Measurements from ENCODE around the gene UBE2S. TPM values are rescaled to one million over a fixed set of nuclear protein-coding genes. Genes with fewer than 3 reads are reported as not detected.

The UBE2S gene
- total RNA-seq, 1 experiment from 2014 or later = 393 TPM

GRCh38 chr19:55392820-55393761 lies 14.5 kb downstream of the UBE2S start:
- no peak for DNase-seq
- Histone ChIP-seq H4K20me1 (ENCODE audit: control insufficient read depth, insufficient read depth, insufficient read length) (peaks cover 3% of the 10 kb centered on the region), H2AFZ (ENCODE audit: low read length) (no peak overlapping the region), H2BK12ac (ENCODE audit: insufficient read length, low read depth, low read length) (no peak overlapping the region), H3K18ac (ENCODE audit: insufficient read length, low read depth, low read length) (no peak overlapping the region), H3K23me2 (ENCODE audit: insufficient read length, low read depth, low read length, poor library complexity, severe bottlenecking) (no peaks in the 10 kb centered on the region), H3K23ac (ENCODE audit: insufficient read length, low read depth, low read length) (no peak overlapping the region), H2BK15ac (ENCODE audit: low read depth, low read length) (no peak overlapping the region), H2BK5ac (ENCODE audit: insufficient read length, low read length) (no peak overlapping the region), H2BK120ac (ENCODE audit: low read depth, low read length, poor library complexity, severe bottlenecking) (no peak overlapping the region), H3K79me2 (ENCODE audit: insufficient read depth, low read length) (no peaks in the 10 kb centered on the region), H2AK5ac (ENCODE audit: insufficient read length, low read length) (no peak overlapping the region), H3K4ac (ENCODE audit: low read depth, low read length) (no peak overlapping the region), H4K91ac (ENCODE audit: insufficient read length, low read depth, low read length) (no peak overlapping the region), H4K8ac (replicated peaks; ENCODE audit: insufficient read length, low read depth, low read length) (no peak overlapping the region), H3K56ac (ENCODE audit: insufficient read length, low read depth, low read length) (no peak overlapping the region), H3K9ac (ENCODE audit: extremely low read depth, insufficient read length, low read length) (no peak overlapping the region), H2BK20ac (ENCODE audit: low read depth, low read length, poor library complexity, severe bottlenecking) (no peak overlapping the region), H3K4me2 (ENCODE audit: insufficient read depth, insufficient read length, low read length) (no peak overlapping the region), H3K4me1 (ENCODE audit: insufficient read depth, low read length) (peaks cover 2% of the 10 kb centered on the region), H3K14ac (ENCODE audit: insufficient read depth, low read length) (no peak overlapping the region), H3K27me3 (ENCODE audit: insufficient read depth, low read length) (no peaks in the 10 kb centered on the region), H3K27ac (ENCODE audit: insufficient read length, low read depth, low read length) (no peak overlapping the region), H3K79me1 (ENCODE audit: insufficient read depth, low read depth, low read length, poor library complexity, severe bottlenecking) (peaks cover 3% of the 10 kb centered on the region), H4K5ac (ENCODE audit: insufficient read length, low read depth, low read length) (no peak overlapping the region), H3T11ph (ENCODE audit: low read length) (no peak overlapping the region), H3K9me3 (ENCODE audit: control insufficient read depth, low read depth, low read length) (no peaks in the 10 kb centered on the region)
- no peak for TF ChIP-seq CTCF (conservative IDR thresholded peaks at IDR 0.05)
- Mint-ChIP-seq H3K4me1 (peaks cover 48 to 52% of the 10 kb centered on the region in 2 experiments), H3K9me3 (no peaks in the 10 kb centered on the region), H3K36me3 (ENCODE audit: insufficient read depth in 1 of 3, low read depth in 3 of 3) (peaks cover 17 to 26% (median 19%) of the 10 kb centered on the region in 3 experiments), H3K27ac (peak overlapping the region; percentile 93 to 96 (median 94); a peak in 6 of 7 replicates), H3K27me3 (ENCODE audit: low read depth) (peaks cover 2% of the 10 kb centered on the region), H3K4me3 (peak overlapping the region; percentile 39 to 54)
- WGBS (ENCODE audit: extremely low coverage, insufficient read length, low lambda C conversion rate) = no CpG with 5 or more reads among the region's 18 CpGs
